Epidermal melanocyte (primary cell): ENCODE measurements around the gene FUS.

Source experiments
- DNase-seq: peaks from one replicate; pipeline ENCODE4 v3.0.0; 2011; ENCODE audit warnings: low spot score; ENCODE audit not compliant: insufficient read length

The FUS gene

GRCh38 chr16:31201582-31202413 lies 21.9 kb downstream of the FUS start:
- no peak for DNase-seq

- no peak for DNase-seq
These were observed 22.8 kb downstream of the FUS start, which contains the start of gene PYCARD for GRCh38 chr16:31202414-31203375. TSS of gene PYCARD (minus strand) at chr16:31202760. CDS start at chr16:31202690, 70 bp downstream.

- no peak for DNase-seq
These were observed 25.1 kb downstream of the FUS start for GRCh38 chr16:31204871-31205666.

- no peak for DNase-seq
These were observed 26.8 kb downstream of the FUS start for GRCh38 chr16:31206776-31207175.

GRCh38 chr16:31213342-31213741 lies 33.4 kb downstream of the FUS start:
- DNase-seq, result no peak

GRCh38 chr16:31213877-31214707 lies 34.2 kb downstream of the FUS start, which contains the start of gene TRIM72:
TSS of gene TRIM72 (plus strand) at chr16:31214119. CDS start at chr16:31214739, 620 bp downstream.
- no peak for DNase-seq

GRCh38 chr16:31214708-31215286 lies 34.9 kb downstream of the FUS start:
- DNase-seq, result no peak

GRCh38 chr16:31215287-31216162 lies 35.6 kb downstream of the FUS start:
- DNase-seq, result peak; percentile 95

GRCh38 chr16:31216422-31217135 lies 36.6 kb downstream of the FUS start, which contains the start of gene PYDC1:
TSS of gene PYDC1 (minus strand) at chr16:31217135. CDS start at chr16:31217028, 107 bp downstream.
- no peak for DNase-seq

- no peak for DNase-seq
These were observed 37.2 kb downstream of the FUS start for GRCh38 chr16:31217136-31217530.

- DNase-seq, result no peak
These were observed 39.3 kb downstream of the FUS start for GRCh38 chr16:31219154-31219741.

GRCh38 chr16:31221357-31222160 lies 41.6 kb downstream of the FUS start:
- DNase-seq, result no peak

GRCh38 chr16:31223044-31223443 lies 43.1 kb downstream of the FUS start:
- DNase-seq, result no peak

- no peak for DNase-seq
These were observed 44.4 kb downstream of the FUS start for GRCh38 chr16:31224092-31224955.

- DNase-seq, result no peak
These were observed 45.3 kb downstream of the FUS start for GRCh38 chr16:31225193-31225592.

GRCh38 chr16:31228206-31228605 lies 48.3 kb downstream of the FUS start:
- DNase-seq, result no peak
